Measurements from ENCODE around the gene PFKFB2.

PFKFB2 gene

GRCh38 chr1:207014728-207015127 lies 38.3 kb upstream of the PFKFB2 start:
- Histone ChIP-seq H3K27me3 (no peaks in the 10 kb centered on the region), H3K4me1 (no peaks in the 10 kb centered on the region)

GRCh38 chr1:207015791-207016190 lies 37.3 kb upstream of the PFKFB2 start:
- Histone ChIP-seq H4K20me1 (no peaks in the 10 kb centered on the region), H3K27me3 (no peaks in the 10 kb centered on the region), H3K9ac (no peak overlapping the region), H3K9me3 (no peaks in the 10 kb centered on the region), H3K4me1 (no peaks in the 10 kb centered on the region), H3K36me3 (no peaks in the 10 kb centered on the region), H3K4me3 (no peak overlapping the region), H3K4me2 (no peak overlapping the region), H3K27ac (no peak overlapping the region)
- TF ChIP-seq Cebpa-rat (IDR thresholded peaks at IDR 0.05), result no peak

More at GRCh38 chr1:207014728-207015127, 38.3 kb upstream of the PFKFB2 start:
- TF ChIP-seq Cebpa-rat (IDR thresholded peaks at IDR 0.05), result no peak
- Histone ChIP-seq H3K36me3 (no peaks in the 10 kb centered on the region), H3K4me2 (no peak overlapping the region), H3K9me3 (no peaks in the 10 kb centered on the region), H3K9ac (no peak overlapping the region), H3K4me3 (no peak overlapping the region), H4K20me1 (no peaks in the 10 kb centered on the region), H3K27ac (no peak overlapping the region)

GRCh38 chr1:207017615-207018559 lies 35.2 kb upstream of the PFKFB2 start:
- no peaks in the 10 kb centered on the region for H3K27me3 ChIP-seq
- H3K4me2 ChIP-seq, result no peak overlapping the region
- H3K27ac ChIP-seq, result no peak overlapping the region
- H3K4me1 ChIP-seq, result no peaks in the 10 kb centered on the region
- TF ChIP-seq Cebpa-rat (IDR thresholded peaks at IDR 0.05), result no peak
- H3K4me3 ChIP-seq, result no peak overlapping the region
- H3K9me3 ChIP-seq, result no peaks in the 10 kb centered on the region
- H4K20me1 ChIP-seq, result no peaks in the 10 kb centered on the region
- no peak overlapping the region for H3K9ac ChIP-seq
- no peaks in the 10 kb centered on the region for H3K36me3 ChIP-seq

- H3K27ac ChIP-seq, result no peak overlapping the region
- H3K4me2 ChIP-seq, result no peak overlapping the region
- no peaks in the 10 kb centered on the region for H3K4me1 ChIP-seq
- no peaks in the 10 kb centered on the region for H3K27me3 ChIP-seq
- H3K36me3 ChIP-seq, result no peaks in the 10 kb centered on the region
- no peak overlapping the region for H3K4me3 ChIP-seq
- no peaks in the 10 kb centered on the region for H3K9me3 ChIP-seq
- no peak for TF ChIP-seq Cebpa-rat (IDR thresholded peaks at IDR 0.05)
- H3K9ac ChIP-seq, result no peak overlapping the region
- no peaks in the 10 kb centered on the region for H4K20me1 ChIP-seq
These were observed 34.4 kb upstream of the PFKFB2 start for GRCh38 chr1:207018707-207019106.

- Histone ChIP-seq H3K4me1 (no peaks in the 10 kb centered on the region), H3K27me3 (no peaks in the 10 kb centered on the region), H3K9me3 (no peaks in the 10 kb centered on the region), H3K9ac (no peak overlapping the region), H4K20me1 (no peaks in the 10 kb centered on the region), H3K4me3 (no peak overlapping the region), H3K27ac (no peak overlapping the region), H3K36me3 (no peaks in the 10 kb centered on the region), H3K4me2 (no peak overlapping the region)
- TF ChIP-seq Cebpa-rat (IDR thresholded peaks at IDR 0.05), result no peak
These were observed 33.9 kb upstream of the PFKFB2 start for GRCh38 chr1:207019161-207019560.

GRCh38 chr1:207019661-207020060 lies 33.4 kb upstream of the PFKFB2 start:
- no peak for TF ChIP-seq Cebpa-rat (IDR thresholded peaks at IDR 0.05)
- Histone ChIP-seq H3K4me3 (no peak overlapping the region), H3K4me1 (no peaks in the 10 kb centered on the region), H4K20me1 (no peaks in the 10 kb centered on the region), H3K36me3 (no peaks in the 10 kb centered on the region), H3K27ac (no peak overlapping the region), H3K4me2 (no peak overlapping the region), H3K27me3 (no peaks in the 10 kb centered on the region), H3K9me3 (no peaks in the 10 kb centered on the region), H3K9ac (no peak overlapping the region)

- Histone ChIP-seq H3K9me3 (no peaks in the 10 kb centered on the region), H3K4me2 (no peak overlapping the region)
- no peak for TF ChIP-seq Cebpa-rat (IDR thresholded peaks at IDR 0.05)
These were observed 32.9 kb upstream of the PFKFB2 start for GRCh38 chr1:207020065-207020708.

GRCh38 chr1:207020709-207021107 lies 32.4 kb upstream of the PFKFB2 start:
- Histone ChIP-seq H3K9ac (no peak overlapping the region), H3K9me3 (no peaks in the 10 kb centered on the region), H3K27ac (no peak overlapping the region), H4K20me1 (no peaks in the 10 kb centered on the region), H3K36me3 (no peaks in the 10 kb centered on the region), H3K27me3 (no peaks in the 10 kb centered on the region), H3K4me1 (no peaks in the 10 kb centered on the region), H3K4me2 (no peak overlapping the region), H3K4me3 (no peak overlapping the region)
- TF ChIP-seq Cebpa-rat (IDR thresholded peaks at IDR 0.05), result no peak

More at GRCh38 chr1:207020065-207020708, 32.9 kb upstream of the PFKFB2 start:
- H3K9ac ChIP-seq, result no peak overlapping the region
- H3K27ac ChIP-seq, result no peak overlapping the region
- H3K27me3 ChIP-seq, result no peaks in the 10 kb centered on the region
- no peak overlapping the region for H3K4me3 ChIP-seq
- no peaks in the 10 kb centered on the region for H4K20me1 ChIP-seq
- H3K36me3 ChIP-seq, result no peaks in the 10 kb centered on the region
- H3K4me1 ChIP-seq, result no peaks in the 10 kb centered on the region

GRCh38 chr1:207021139-207021861 lies 31.8 kb upstream of the PFKFB2 start:
- Histone ChIP-seq H3K4me2 (no peak overlapping the region), H3K4me1 (no peaks in the 10 kb centered on the region), H3K27me3 (no peaks in the 10 kb centered on the region), H3K27ac (no peak overlapping the region), H3K36me3 (no peaks in the 10 kb centered on the region), H3K9ac (no peak overlapping the region), H3K4me3 (no peak overlapping the region), H4K20me1 (no peaks in the 10 kb centered on the region), H3K9me3 (no peaks in the 10 kb centered on the region)
- no peak for TF ChIP-seq Cebpa-rat (IDR thresholded peaks at IDR 0.05)
